Fibroblast of skin of right biceps (primary cell): ENCODE results near the gene IGFBP4.

Experiments used
- DNase-seq: peaks from one replicate; pipeline ENCODE4 v3.0.0-alpha.2; 2013

IGFBP4 gene

GRCh38 chr17:40432864-40433528 lies 10.3 kb upstream of the IGFBP4 start:
- peak; percentile 60 for DNase-seq

GRCh38 chr17:40433551-40434415 lies 9.5 kb upstream of the IGFBP4 start:
- no peak for DNase-seq

DNA sequence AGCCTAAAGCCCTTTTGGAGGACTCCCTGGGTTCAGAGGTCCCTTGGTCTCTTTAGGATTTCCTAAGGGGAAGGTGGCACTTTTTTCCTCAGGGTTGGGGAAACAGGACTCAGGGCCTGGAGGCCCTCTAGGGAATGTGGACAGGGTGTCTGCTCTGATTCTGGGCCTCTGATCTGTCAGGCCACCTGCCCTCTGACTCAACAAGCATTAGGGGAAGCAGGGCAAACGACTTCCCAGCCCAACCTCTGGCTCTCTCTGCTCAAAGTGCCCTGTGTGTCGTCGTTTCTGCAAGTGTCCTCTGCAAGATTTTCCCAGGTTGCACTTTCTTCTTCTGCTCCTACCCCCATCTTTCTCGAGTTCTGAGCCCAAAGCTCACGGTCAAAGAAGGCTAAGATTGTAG lies 6.6 kb upstream of the IGFBP4 start:
- DNase-seq, result no peak

GRCh38 chr17:40437095-40437732 lies 6.0 kb upstream of the IGFBP4 start:
- DNase-seq, result peak; percentile 53

DNA sequence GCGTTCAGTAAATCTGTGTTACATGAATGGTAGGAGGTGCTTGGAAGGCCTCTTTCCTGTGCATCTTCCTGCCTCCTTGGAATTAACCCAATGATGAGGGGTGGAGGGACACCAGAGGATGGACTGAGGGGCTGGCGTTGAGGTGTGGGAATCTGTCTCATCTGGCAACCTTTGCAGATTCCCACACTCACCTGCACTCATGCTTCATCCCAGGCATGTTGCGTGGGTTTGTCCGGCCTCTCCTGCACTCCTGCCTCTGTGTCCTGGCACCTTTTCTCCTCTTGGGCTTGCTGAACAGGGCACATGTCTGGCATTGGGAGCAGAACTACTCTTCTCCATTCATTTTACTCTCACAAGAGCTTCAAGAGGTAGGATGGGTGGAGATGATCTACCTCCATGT lies 3.1 kb upstream of the IGFBP4 start:
- no peak for DNase-seq

- peak; percentile 45 for DNase-seq
These were observed 656 bp upstream of the IGFBP4 start for GRCh38 chr17:40442392-40443195.

GRCh38 chr17:40443988-40444899 lies 994 bp downstream of the IGFBP4 start:
- peak; percentile 33 for DNase-seq

GRCh38 chr17:40445751-40446468 lies 2.7 kb downstream of the IGFBP4 start:
- DNase-seq, result peak; percentile 36

GRCh38 chr17:40447148-40447644 lies 3.9 kb downstream of the IGFBP4 start:
- DNase-seq, result no peak

GRCh38 chr17:40447806-40448205 lies 4.6 kb downstream of the IGFBP4 start:
- DNase-seq, result no peak

- DNase-seq, result no peak
These were observed 5.0 kb downstream of the IGFBP4 start for GRCh38 chr17:40448213-40448638.

DNA sequence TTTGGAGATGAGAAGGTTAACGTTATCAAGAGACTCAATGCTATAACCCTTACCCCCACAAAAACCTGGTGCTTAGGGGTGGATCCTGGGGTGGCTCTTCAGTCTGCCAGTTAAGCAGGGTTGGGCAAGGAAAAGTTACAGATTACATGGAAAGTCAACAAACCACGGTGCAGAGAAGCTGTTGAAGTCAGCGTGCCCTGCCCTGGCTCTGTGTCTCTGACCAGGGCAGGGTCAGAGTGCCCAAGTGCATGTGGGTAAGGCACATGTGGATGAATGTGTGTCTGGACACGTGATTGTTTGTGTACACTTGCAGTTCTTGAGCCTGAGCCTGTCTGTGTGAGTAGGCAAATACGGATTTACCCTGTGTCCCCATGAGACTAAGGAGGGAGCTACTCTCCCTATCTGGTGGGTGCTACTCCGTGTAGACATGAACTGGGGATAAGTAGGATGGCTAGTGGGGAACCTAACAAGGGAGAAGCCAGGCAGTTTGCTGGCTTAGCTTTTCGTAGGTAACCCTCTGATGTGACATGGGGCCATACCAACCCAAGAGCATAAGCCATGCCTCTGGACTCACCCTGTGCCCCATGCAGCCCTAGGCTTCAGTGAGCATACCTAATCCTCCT lies 5.5 kb downstream of the IGFBP4 start:
- DNase-seq, result no peak

GRCh38 chr17:40450175-40450574 lies 6.9 kb downstream of the IGFBP4 start:
- peak; percentile 29 for DNase-seq

DNA sequence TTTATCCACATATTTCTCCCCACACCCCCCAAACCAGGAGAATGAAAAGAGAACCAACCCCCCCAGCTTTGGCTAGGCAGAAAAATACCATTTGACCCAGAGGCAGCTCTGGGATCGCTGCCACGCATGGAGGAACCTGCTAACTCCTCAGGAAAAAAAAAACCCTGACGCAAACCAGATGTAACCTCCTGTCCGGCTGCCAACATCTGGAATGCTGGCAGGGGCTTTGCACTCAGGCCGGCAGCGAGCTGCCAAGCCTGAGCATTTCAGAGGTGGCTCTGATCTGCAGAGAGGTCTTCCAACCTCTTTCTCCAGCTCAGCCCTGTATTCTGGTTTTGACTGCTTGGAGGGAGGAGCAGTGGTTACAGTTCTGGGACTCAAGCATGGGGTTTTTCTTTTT lies 8.2 kb downstream of the IGFBP4 start:
- peak; percentile 88 for DNase-seq

DNA sequence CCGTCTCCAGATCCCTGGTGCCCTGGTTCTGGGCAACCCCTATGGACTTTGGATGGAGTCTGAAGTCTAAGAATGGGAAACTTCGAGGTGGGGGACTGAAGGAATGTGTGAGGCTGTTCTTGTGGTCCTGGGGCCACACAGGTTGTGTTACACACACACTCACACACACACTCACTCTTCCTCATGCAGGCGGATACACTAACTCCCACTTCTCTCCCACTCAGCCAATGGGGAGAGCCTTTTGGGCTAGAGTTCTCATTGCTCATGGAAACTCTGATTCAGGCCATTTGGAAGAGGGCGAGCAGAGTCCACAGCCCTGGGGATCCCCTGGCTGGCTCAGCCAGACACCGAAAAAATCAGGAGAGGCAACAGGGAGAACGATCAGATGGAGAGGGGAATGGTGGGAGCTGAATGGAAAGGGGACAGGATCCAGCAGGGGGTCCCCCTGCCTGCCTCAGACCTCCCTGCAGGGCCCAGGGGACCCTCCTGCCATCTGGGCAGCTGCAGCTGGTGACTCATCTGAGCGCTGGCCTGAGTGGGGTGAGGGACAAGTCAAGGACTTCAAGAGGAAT lies 9.1 kb downstream of the IGFBP4 start:
- peak; percentile 93 for DNase-seq

DNA sequence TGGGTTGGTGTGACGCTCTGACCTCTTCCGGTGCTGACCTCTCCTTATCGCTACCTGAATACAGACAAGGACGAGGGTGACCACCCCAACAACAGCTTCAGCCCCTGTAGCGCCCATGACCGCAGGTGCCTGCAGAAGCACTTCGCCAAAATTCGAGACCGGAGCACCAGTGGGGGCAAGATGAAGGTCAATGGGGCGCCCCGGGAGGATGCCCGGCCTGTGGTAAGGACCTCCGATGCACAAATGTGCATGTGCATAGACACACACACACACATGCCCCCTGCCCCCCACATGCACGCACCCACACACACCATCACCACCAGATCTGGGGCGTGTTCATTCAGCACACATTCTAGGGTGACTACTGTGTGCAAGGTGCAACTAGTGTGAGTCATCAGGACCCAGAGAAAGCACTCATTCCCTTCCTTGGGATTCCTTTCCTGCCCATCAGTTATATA lies 9.7 kb downstream of the IGFBP4 start:
- DNase-seq, result peak; percentile 55

DNA sequence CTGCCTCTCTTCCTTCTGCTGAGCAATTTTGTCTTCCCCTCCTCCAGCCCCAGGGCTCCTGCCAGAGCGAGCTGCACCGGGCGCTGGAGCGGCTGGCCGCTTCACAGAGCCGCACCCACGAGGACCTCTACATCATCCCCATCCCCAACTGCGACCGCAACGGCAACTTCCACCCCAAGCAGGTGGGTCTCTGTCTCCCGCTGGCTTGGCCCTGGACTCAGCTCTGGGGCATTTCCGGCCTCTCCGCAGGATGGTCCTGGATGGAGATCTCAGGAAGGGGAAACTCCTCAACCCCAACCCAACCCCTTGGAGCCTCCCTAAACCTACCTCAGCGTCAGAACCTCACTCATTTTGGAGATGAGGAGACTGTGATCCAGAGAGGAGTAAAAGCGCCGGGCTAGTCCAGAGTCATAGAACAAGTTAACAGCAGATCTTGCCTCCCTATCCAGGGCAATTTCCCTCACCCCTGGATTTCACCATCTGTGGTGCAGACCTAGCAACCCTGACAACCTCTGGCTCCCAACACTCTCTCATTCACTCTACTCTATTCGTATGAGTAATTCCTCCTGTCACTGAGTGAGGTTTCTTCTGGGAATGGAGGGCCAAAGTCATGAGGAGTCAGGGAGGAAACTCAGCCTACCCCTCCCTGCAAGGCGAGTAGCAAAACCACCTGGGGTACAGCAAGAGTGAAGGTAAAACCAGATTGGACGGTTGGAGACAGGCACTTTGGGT lies 10.8 kb downstream of the IGFBP4 start:
- DNase-seq, result peak; percentile 70

GRCh38 chr17:40454613-40454995 lies 11.4 kb downstream of the IGFBP4 start:
- DNase-seq, result no peak

DNA sequence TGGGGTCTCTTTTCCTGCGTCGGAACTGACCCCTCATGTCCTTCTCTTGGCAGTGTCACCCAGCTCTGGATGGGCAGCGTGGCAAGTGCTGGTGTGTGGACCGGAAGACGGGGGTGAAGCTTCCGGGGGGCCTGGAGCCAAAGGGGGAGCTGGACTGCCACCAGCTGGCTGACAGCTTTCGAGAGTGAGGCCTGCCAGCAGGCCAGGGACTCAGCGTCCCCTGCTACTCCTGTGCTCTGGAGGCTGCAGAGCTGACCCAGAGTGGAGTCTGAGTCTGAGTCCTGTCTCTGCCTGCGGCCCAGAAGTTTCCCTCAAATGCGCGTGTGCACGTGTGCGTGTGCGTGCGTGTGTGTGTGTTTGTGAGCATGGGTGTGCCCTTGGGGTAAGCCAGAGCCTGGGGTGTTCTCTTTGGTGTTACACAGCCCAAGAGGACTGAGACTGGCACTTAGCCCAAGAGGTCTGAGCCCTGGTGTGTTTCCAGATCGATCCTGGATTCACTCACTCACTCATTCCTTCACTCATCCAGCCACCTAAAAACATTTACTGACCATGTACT lies 13.2 kb downstream of the IGFBP4 start:
- DNase-seq, result peak; percentile 14
